Heart left ventricle (tissue), 16 donors: ENCODE measurements around the gene A3GALT2. TPM values are rescaled to one million over a fixed set of nuclear protein-coding genes. Genes with fewer than 3 reads are reported as not detected.

ENCODE experiments used
- ATAC-seq, 4 donors: fragments of 200-7000 bp; cut with Tn5 transposase; one replicate each; pipeline ENCODE4 v1.9.1; 2020 to 2022; ENCODE audit warnings: moderate library complexity in 4 of 4, mild to moderate bottlenecking in 3 of 4, moderate number of reproducible peaks in 1 of 4
- DNase-seq, 5 donors: peaks; one replicate each; pipeline ENCODE4 v3.0.0-alpha.2; 2020
- H3K27ac ChIP-seq, 12 donors: fragments of 200-600 bp; sonication (generic) in 4 of 12; one replicate each; pipeline versions ENCODE4 v1.5.0 to v1.8.0; 2016 to 2022; ENCODE audit warnings: mild to moderate bottlenecking in 2 of 12
- H3K27me3 ChIP-seq, 9 donors: fragments of 200-600 bp; sonication (generic) in 2 of 9; one replicate each; pipeline versions ENCODE4 v1.5.1 to v1.8.0; 2016 to 2022; ENCODE audit warnings: mild to moderate bottlenecking in 3 of 9
- H3K36me3 ChIP-seq, 9 donors: fragments of 200-600 bp; sonication (generic) in 2 of 9; one replicate each; pipeline versions ENCODE4 v1.5.0 to v1.8.0; 2018 to 2022; ENCODE audit warnings: mild to moderate bottlenecking in 2 of 9
- H3K4me1 ChIP-seq, 12 donors: fragments of 200-600 bp; sonication (generic) in 4 of 12; one replicate each; pipeline versions ENCODE4 v1.5.0 to v1.8.0; 2016 to 2022; ENCODE audit warnings: mild to moderate bottlenecking in 3 of 12
- H3K4me3 ChIP-seq, 12 donors: fragments of 200-600 bp; sonication (generic) in 4 of 12; one replicate each; pipeline versions ENCODE4 v1.5.0 to v1.8.0; 2017 to 2022; ENCODE audit warnings: mild to moderate bottlenecking in 9 of 12, moderate library complexity in 4 of 12
- H3K9me3 ChIP-seq, 12 donors: fragments of 200-600 bp; sonication (generic) in 4 of 12; one replicate each; pipeline versions ENCODE4 v1.5.0 to v1.8.0; 2016 to 2022; ENCODE audit warnings: mild to moderate bottlenecking in 1 of 12
- CTCF ChIP-seq, 12 donors: fragments of 200-600 bp; sonication (generic) in 4 of 12; IDR thresholded peaks; one replicate each; pipeline versions ENCODE4 v1.5.0 to v1.8.0; 2018 to 2022; ENCODE audit warnings: antibody characterized with exemption in 12 of 12, mild to moderate bottlenecking in 5 of 12
- POLR2A ChIP-seq, 2 donors: fragments of 450-650 bp; IDR thresholded peaks; one replicate each; pipeline ENCODE4 v1.6.1; 2017; ENCODE audit warnings: antibody characterized with exemption in 2 of 2, mild to moderate bottlenecking in 2 of 2, moderate library complexity in 2 of 2
- WGBS, 4 donors: extraction: QIAGEN DNeasy Blood & Tissue Kit in 2 of 4; methylation state at CpG; one replicate each; pipeline versions ENCODE4 v1.1.5 to v1.1.7; 2013 to 2018; 5-methylcytosine and 5-hydroxymethylcytosine counted together
- intact Hi-C, 10 donors: fragments of 100-400 bp; cut with DNase I; formaldehyde crosslinking; loops; one replicate each; pipeline versions ENCODE4 v1.11.1 to v1.14.2; 2022
- polyA plus RNA-seq, 2 donors: library from polyadenylated mRNA; stranded (reverse); fragments of 200-250 nt; gene quantifications; one replicate each; pipeline ENCODE4 v1.2.3, GENCODE V29; 2013
- total RNA-seq, 9 donors: library from RNA; depleted of rRNA in 2 of 9; stranded (reverse); fragments of >200 nt in 2 of 9; fragmentation: NEBNext Ultra II Directional in 3 of 9; extraction: Animal tissue kit (Norgen Biotek cat#: 25700) in 3 of 9; gene quantifications; one replicate each; pipeline versions ENCODE4 v1.1.0 to v1.2.4, GENCODE V29; 2016 to 2023
- donor health status: ischemic (EF 13 %, LVEDD 7.1; RV severe dilation, severe dysfunction).
- donor health status: healthy with polysubstance abuse.
- donor health status: DM: no; HTN: yes; CAD: no.
- donor health status: DM: no; HTN: no; CAD: no.
- donor health status: ischemic (EF 25% LVEDD 6.9; RV normal size, moderate dysfunction).
- donor health status: ischemic (EF 25% LVEDD 5.7; RV mildly dilated, moderate dysfunction).
- donor health status: healthy.
- donor health status: DM: yes; HTN: yes; CAD: no.
- donor health status: ischemic (EF 35%, LVEDD 5.7; RV mildly dilated, moderate dysfunction).
- donor health status: nonischemic (EF 11% LVEDD 7.7; RV severe dilation, severe dysfunction).
- donor health status: DM: yes; HTN: yes; CAD: no.
- donor health status: PGD.
- donor health status: ischemic (EF 29% LVEDD 5.4; RV normal size, mild dysfunction).
- donor health status: nonischemic (EF 23%, LVEDD 6.1; RV moderate dilation, normal function).

Gene A3GALT2
- total and polyA plus RNA-seq, 11 donors = 0.40 TPM; not detected in 10

DNA sequence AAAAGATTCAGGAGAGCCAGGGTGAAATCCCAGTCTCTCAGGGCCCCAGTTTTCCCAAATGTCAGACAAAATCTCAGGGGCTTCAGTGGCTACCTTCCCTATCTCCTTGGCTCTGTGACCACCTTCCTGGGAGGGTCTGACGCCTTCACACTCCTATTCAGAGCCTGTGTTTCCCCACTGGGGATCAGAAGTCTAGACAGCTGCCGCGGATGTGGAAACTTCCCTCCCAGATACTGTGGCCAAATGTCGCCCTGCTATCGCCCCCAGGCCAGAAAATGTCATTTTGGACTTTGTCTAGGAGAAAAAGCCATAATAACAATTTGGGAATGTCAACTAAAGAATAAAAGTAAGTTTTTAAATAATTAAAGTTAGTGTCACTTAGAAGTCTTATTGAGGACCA lies 15.9 kb downstream of the A3GALT2 start:
- intact Hi-C loops = loop anchor here in 1 of 10 donors (10.0 kb wide), 1 partner anchor 90 kb away; no protein-coding TSS in a partner anchor
- ATAC-seq = no peak
- no peak overlapping the region for H3K27ac ChIP-seq
- H3K4me3 ChIP-seq = no peak overlapping the region
- no peaks in the 10 kb centered on the region for H3K9me3 ChIP-seq
- peaks cover 0 to 12% (median 0%) of the 10 kb centered on the region in 9 donors for H3K27me3 ChIP-seq
- 80 to 98% (median 89%) methylated on average over 5 of the region's 5 CpGs for WGBS, 4 donors
- peaks cover 0 to 31% (median 11%) of the 10 kb centered on the region in 12 donors for H3K4me1 ChIP-seq
- peaks cover 0 to 7% (median 0%) of the 10 kb centered on the region in 9 donors for H3K36me3 ChIP-seq
- DNase-seq = peak in 1 of 5 donors; percentile 6
- TF ChIP-seq POLR2A (IDR thresholded peaks at IDR 0.05) (no peak), CTCF (IDR thresholded peaks at IDR 0.05) (no peak)

DNA sequence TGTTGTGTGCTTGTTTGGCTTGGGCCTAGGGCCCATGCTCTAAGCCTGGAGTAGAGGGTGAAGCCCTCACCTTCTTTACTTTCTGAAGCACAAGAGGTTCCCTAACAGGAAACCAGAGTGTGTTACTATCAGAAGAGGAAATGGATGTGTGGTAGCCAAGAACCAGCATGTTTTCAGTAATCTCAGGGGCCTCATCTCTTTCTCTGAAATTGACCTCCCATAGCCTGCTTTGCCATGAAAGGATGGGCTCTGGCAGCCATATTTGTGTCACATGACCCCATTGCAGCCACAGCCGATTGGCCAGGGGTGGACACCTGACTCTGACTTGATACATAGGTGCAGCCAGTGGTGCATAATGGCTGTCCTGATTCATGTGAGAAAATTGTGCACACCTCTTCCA lies 18.6 kb downstream of the A3GALT2 start:
- no peak for ATAC-seq
- Histone ChIP-seq H3K36me3 (peaks cover 0 to 30% (median 22%) of the 10 kb centered on the region in 9 donors), H3K27me3 (peaks cover 0 to 12% (median 0%) of the 10 kb centered on the region in 9 donors), H3K27ac (no peak overlapping the region), H3K4me3 (no peak overlapping the region), H3K4me1 (peaks cover 0 to 34% (median 18%) of the 10 kb centered on the region in 12 donors), H3K9me3 (no peaks in the 10 kb centered on the region)
- peak in 1 of 5 donors; percentile 5 for DNase-seq
- WGBS, 4 donors = 93 to 100% (median 97%) methylated on average over 1 of the region's 1 CpG
- TF ChIP-seq CTCF (IDR thresholded peaks at IDR 0.05) (no peak), POLR2A (IDR thresholded peaks at IDR 0.05) (no peak)
- intact Hi-C loops = loop anchor here in 3 of 10 donors (5.0 to 10.0 kb wide), 3 partner anchors 88 to 310 kb away; no protein-coding TSS in a partner anchor

DNA sequence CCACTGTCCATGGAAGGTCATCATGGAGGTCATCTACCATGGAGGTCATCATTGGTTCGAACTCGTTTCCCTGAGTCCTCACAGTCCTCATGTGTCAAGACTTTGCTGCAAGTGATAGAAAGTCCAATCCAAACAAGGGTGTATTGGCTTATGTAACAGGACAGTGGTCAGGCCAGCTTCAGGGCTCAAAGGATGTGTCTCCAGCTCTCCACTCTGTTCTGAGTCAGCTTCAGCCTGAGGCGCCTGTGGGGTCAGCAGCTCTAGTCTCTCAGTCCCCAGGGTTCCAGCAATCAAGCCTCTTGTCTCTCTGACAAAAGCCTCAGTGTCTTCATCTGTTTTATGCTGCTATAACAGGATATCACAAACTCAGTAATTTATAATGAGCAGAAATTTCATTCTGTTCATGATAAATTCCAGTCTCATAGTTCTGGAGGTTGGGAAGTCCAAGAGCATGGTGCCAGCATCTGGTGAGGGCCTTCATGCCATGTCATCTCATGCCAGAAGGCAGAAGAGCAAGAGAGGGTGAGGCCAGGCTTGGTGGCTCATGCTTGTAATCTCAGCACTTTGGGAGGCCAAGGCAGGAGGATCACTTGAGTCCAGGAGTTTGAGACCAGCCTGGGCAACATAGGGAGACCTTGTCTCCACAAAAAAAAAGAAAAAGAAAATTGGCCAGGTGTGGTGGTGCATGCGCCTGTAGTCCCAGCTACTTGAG lies 19.5 kb downstream of the A3GALT2 start:
- DNase-seq = peak in 1 of 5 donors; percentile 30
- H3K9me3 ChIP-seq = no peaks in the 10 kb centered on the region

More for the DNA sequence above, 19.5 kb downstream of the A3GALT2 start:
- TF ChIP-seq CTCF (IDR thresholded peaks at IDR 0.05) = no peak
- TF ChIP-seq POLR2A (IDR thresholded peaks at IDR 0.05) = no peak
- peak in 2 of 4 donors; percentile 16 to 26 for ATAC-seq
- Histone ChIP-seq H3K27me3 (peaks cover 0 to 4% (median 0%) of the 10 kb centered on the region in 9 donors), H3K27ac (peak overlapping the region in 3 of 12 donors; percentile 7 to 56 (median 45)), H3K4me3 (no peak overlapping the region), H3K36me3 (peaks cover 0 to 38% (median 31%) of the 10 kb centered on the region in 9 donors), H3K4me1 (peaks cover 0 to 28% (median 10%) of the 10 kb centered on the region in 12 donors)
- WGBS, 4 donors = 76 to 83% (median 81%) methylated on average over 3 to 4 of the region's 4 CpGs
- intact Hi-C loops = loop anchor here in 3 of 10 donors (5.0 to 10.0 kb wide), 3 partner anchors 87 to 311 kb away; no protein-coding TSS in a partner anchor
